Fibroblast of gingiva (primary cell): ENCODE data around the gene PADI1.

Source experiments
- DNase-seq: peaks from one replicate; pipeline ENCODE4 v3.0.0-alpha.2; 2011; ENCODE audit warnings: low read depth

The PADI1 gene

GRCh38 chr1:17183388-17184160 is 21.4 kb upstream of the PADI1 start:
- peak; percentile 75 for DNase-seq

- no peak for DNase-seq
Measured at GRCh38 chr1:17184161-17184665, 20.7 kb upstream of the PADI1 start.

DNA sequence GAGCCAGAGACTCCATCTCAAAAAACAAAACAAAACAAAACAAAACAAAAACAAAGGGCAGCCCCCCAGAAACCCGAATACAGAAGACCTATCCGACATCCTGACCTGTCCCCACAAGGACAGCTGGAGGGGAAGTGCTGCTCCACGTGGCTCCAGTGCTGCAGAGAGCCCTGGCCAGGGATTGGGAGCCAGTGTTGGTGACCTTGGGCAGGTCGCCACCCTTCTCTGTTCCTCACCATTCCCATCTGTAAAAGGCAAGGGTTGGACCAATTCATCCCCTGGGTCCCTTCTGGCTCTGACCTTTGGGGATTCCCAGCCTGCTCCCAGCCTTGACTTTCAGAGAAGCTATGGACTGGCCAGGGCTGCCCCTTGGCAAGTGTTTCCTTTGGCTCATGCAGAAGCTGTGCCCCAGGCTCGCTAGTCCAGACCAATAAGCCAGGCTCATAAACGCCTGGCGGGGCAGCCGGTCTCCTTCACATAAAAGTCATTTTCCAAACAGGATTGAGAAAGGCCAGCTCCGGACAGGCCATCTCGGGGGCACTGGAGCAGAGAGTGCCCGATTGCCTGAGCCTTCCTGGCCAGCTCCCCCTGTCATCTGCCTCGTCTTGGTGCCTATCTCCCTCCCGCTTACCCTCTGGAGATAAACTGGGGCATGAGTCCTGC is 20.0 kb upstream of the PADI1 start:
- no peak for DNase-seq

- no peak for DNase-seq
Measured at GRCh38 chr1:17185485-17185860, 19.5 kb upstream of the PADI1 start.

DNA sequence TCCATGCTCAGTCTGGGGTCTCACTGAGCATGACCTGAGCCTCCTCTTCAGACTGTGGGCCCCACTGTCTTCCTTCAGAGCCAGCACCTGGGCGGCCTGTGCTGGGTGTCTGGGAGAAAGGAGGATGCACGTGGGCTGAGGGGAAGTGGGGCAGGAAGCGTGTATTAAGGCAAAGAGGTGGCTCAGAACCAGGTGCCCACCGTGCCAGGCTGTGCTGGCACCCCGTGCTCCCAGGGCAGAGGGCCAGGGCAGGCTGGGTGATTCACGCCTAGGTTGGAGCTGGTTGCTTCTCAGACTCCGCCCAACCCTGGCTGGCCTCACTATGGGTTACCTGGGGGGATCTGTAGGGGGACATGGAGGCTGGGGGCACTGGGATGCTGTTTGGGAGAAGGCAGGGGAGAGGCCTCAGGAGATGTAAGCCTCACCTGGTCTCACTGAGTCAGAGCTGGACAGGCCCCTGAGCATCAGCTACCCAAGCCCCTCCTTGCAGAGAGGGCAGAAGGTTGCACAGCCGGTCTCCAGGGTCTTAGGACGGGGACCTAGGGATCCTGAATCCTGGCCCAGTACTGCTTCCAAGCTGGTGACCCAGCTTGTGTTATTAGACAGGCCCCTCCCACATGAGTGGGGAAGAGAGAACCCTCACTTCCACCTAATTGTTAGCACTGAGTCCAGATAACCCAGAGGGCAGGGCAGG is 18.6 kb upstream of the PADI1 start:
- no peak for DNase-seq

- DNase-seq = no peak
Measured at GRCh38 chr1:17187051-17187450, 17.9 kb upstream of the PADI1 start.

- DNase-seq = no peak
Measured at GRCh38 chr1:17188217-17188616, 16.7 kb upstream of the PADI1 start.

DNA sequence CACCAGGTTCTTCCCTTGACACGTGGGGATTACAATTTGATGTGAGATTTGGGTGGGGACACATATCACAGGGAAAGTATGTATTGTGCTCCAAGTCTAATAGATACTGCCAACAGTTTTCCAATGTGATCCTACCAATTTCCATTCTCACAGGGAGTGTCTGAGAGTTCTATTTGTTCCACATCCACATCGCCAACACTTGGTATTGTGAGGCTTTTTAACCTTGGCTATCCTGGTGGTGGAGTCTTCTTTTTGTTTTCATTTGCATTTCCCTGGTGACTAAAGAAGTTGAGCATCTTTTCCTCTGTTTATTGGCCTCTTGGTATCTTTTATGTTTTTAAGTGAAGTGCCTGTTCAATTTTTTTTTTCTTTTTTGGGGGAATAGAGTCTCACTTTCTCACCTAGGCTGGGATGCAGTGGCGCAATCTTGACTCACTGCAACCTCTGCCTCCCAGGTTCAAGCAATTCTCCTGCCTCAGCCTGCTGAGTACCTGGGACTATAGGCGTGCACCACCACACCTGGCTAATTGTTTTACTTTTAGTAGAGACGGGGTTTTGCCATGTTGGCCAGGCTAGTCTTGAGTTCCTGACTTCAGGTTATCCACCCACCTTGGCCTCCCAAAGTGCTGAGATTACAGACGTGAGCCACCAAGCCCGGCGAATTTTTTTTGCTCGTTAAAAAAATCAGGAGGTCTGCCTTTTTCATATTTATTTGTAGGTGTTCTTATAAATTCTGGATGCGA is 15.9 kb upstream of the PADI1 start:
- DNase-seq = no peak

DNA sequence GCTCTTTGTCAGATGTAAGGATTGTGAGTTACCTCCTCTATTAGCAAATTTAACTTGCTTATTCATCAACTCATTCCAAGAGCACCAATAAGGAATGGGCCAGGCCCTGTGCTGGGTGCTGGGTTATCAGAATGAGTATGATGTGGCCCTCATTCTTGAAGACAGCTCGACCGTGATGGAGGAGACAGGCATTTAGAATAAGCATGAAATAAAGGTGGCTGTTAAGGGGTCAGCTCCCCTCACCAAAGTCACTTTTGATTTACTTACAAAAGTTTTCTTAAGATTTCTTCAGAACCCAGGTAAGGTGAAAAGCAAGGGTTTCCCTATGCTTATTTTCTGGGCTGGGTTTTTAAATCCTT is 15.3 kb upstream of the PADI1 start:
- DNase-seq = no peak

GRCh38 chr1:17190010-17190995 is 14.6 kb upstream of the PADI1 start:
- peak; percentile 91 for DNase-seq

GRCh38 chr1:17191990-17192242 is 13.0 kb upstream of the PADI1 start:
- DNase-seq = no peak

GRCh38 chr1:17192394-17193221 is 12.3 kb upstream of the PADI1 start:
- DNase-seq = peak; percentile 46

GRCh38 chr1:17193222-17194132 is 11.5 kb upstream of the PADI1 start:
- DNase-seq = no peak

- DNase-seq = no peak
Measured at GRCh38 chr1:17194133-17194475, 10.8 kb upstream of the PADI1 start.

DNA sequence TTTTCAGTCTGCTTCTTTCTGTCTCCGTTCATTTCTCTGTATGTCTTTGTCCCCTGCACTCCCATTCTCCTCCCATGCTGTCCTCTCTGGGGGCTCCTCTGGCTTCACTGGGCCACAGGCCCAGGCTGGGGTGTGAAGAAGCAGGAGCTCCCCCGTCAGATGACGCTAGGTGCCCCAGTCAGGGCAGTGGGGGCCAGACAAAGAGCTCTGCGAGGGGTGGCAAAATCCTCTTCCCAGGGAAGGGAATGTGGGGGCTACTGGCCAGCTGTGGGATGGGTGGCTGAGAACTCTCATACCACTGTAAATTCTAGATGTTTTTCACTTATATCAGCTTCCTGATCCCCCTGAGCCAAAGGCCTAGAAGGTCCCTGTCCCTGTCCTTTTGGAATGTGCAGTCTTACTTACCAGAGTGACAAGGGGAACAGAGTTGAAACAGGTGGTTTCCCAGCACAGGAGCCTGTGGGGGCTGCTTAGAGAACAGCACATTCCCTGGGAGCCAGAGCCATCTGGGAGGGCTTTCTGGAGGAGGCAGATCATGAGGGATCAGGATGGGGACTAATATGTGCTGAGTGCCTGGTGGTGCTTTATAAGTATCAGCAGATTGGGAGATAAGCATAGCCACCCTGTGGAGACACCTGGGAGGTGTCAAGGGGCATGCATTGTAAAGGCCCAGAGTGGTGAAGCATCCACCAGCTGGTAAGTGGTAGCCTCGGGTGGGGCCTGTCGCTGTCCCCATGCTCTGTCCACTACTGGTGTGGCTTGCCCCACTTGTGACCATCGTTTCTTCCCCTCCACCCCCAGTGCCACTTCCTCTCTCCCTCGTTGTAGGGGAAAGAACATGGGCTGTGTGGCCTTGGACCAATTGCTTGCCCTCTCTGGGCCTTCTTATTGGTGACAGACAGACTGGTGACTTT is 10.1 kb upstream of the PADI1 start:
- DNase-seq = no peak

DNA sequence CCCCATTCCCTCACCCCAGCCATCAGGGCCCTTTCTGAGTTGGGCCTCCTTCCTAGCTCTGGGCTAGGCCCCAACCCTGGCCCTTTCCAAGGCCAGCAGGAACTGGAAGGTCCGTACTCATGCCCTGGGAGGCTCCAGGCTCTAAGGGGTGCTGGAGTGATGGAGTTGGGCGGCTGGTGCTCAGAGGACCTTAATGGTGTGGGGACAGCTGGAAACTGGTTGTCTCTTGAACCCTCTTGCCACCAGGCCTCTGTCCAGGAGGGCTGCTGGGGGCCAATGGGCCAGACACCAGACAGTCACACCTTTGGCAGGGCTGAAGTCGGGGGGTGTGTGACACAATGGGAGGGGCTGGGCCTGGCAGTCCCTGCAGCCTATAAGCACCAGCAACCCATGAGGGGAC is 9.2 kb upstream of the PADI1 start:
- no peak for DNase-seq

GRCh38 chr1:17196496-17197185 is 8.3 kb upstream of the PADI1 start:
- no peak for DNase-seq

DNA sequence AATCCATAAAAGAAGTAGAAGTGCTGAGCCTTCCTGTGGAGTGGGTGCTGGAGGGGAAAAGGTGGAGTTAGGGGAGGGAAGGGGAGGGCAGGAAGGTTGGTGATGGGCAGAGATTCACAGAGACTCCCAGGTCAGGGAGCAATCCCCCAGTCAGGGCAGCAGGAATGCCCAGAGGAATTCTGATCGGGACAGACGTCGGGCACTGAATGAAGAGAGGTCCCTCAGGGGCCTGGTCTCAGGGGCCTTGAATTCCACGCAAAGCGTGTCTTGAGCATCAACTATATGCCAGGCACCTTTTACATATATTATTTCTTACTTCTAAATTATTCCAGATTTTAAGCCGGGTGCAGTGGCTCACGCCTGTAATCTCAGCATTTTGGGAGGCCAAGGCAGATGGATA is 7.2 kb upstream of the PADI1 start:
- DNase-seq = no peak
